HTR-8/SVneo (cell line): Measurements from ENCODE around the gene SMIM14.
A peak's percentile ranks its signal among the peaks of the same experiment; 100 is the strongest.
"Not testable (repeated sequence)": the region's sequence is repeated elsewhere in the genome, so short reads cannot be mapped to it uniquely, and the experiment has no call there.

Experiments
- DNase-seq: peaks from one replicate; pipeline ENCODE4 v3.0.0; 2011; ENCODE audit warnings: low spot score, mixed read lengths; ENCODE audit not compliant: insufficient read length
- FAIRE-seq: peaks from 2 replicates; lab custom pipeline; 2011; peaks lifted over from hg19 to GRCh38; lab: Jason Lieb, UNC

Gene SMIM14

DNA sequence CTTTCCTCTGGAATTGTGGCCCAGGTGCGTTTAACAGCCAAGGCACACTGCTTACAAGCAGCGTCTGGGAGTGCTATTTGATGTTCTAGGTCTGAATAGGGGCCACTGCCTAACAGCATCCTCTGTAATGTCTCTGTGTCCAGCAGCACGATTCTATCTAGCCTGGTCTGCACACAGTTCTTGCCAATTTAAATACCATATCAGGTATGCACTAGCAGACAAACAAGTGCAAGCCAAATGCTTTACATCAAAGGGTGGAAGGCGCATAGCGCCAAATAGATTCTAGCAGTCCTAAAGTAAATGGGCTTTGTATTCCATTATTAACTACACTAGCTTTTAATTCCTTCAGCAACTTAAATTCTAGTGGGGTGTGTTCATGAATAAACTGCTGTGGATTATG lies 95.6 kb downstream of the SMIM14 start:
- DNase-seq (no peak), FAIRE-seq (no peak)

DNA sequence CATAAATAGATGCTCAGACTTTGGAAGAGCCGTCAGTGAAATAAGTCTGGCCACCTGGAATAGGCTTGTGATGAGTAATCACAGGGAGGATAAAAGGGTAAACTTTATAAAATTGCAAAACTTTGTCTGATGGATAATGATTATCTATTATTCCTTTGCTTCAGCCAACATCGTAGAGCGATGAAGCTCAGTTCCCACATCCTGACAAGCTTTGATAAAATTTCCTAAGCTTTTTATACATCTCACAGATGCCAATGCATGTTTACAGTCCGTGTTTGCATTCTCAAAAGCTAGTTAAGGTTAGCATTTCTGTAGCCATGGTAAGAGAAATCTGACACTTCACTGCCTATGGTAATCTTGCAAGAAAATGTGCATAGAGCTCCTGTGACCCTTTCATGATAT lies 96.1 kb downstream of the SMIM14 start:
- DNase-seq (no peak), FAIRE-seq (no peak)

DNA sequence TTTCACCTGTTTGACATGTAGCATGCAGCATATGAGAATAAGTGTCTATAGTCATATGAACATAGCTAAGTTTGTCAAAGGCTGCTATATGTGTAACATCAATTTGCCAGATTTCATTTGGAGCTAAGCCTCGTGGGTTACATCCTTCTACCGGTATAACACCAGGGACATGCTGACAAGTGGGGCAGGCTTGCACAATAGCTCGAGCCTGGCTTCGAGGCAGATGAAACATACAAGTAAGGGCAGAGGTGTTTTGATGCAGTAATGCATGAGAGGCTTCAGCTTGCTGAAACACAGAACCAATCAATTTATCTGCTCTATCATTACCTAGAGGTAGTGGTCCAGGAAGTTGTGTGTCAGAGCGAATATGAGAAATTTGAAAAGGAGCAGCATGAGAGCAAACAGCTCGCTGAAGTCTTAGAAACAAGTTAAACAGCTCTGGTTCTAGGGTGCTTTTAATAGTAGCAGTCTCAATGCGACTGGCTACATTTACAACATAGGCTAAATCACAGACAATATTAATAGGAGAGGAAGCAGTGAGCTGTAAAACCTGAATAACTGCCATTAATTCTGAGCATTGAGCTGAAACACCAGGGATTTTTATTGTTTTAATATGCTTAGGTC lies 96.6 kb downstream of the SMIM14 start:
- FAIRE-seq (no peak), DNase-seq (no peak)

DNA sequence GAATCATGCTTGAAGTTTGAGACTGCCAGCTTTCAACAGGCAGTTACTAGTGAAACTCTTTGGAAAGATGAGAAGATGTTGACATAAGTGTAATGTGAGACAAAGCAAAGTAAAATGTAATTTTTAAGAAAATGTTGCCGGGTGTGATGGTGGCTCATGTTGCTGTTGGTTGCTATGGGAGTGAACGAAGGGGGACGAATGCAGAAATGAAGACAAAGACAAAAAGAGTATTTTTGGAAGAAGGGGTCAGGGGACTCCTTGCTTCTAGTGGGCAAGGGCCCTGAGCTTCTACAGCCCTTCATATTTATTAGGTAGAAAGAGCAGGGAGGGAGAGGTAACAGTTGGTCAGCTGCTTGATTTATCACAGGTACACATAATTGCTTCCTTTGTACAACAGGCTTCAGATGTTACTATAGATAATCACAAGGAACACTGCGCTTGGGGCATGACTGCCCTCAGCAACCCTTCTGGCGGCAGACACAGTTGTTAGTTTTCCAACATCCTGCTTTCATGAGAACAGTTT lies 99.5 kb downstream of the SMIM14 start:
- DNase-seq, result no peak
- FAIRE-seq, result no peak

DNA sequence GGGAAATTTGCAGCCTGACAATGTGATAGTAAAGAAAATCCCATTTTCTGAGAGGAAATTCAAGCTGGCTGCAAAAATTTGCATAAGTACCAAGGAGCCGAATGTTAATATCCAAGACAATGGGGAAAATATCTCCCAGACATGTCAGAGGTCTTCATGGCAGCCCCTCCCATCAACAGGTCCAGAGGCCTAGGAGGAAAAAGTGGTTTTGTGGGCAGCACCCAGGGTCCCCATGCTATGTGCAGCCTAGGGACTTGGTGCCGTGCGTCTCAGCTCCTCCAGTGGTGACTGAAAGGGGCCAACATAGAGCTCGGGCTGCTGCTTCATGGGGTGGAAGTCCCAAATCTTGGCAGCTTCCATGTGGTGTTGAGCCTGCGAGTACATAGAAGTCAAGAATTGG lies 105.1 kb downstream of the SMIM14 start:
- FAIRE-seq, result no peak
- DNase-seq, result no peak

DNA sequence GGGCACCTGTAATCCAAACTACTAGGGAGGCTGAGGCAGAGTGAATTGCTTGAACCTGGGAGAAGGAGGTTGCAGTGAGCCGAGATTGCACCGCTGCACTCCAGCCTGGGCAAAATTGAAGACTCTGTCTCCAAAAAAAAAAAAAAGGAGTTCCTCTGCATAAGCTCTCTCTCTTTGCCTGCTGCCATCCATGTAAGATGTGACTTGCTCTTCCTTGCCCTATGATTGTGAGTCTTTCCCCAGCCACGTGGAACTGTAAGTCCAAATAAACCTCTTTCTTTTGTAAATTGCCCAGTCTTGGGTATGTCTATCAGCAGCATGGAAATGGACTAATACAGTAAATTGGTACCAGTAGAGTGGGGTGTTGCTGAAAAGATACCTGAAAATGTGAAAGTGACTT lies 106.4 kb downstream of the SMIM14 start:
- not testable (repeated sequence) for DNase-seq, FAIRE-seq

GRCh38 chr4:39530682-39531081 lies 108.0 kb downstream of the SMIM14 start:
- FAIRE-seq (no peak), DNase-seq (no peak)

DNA sequence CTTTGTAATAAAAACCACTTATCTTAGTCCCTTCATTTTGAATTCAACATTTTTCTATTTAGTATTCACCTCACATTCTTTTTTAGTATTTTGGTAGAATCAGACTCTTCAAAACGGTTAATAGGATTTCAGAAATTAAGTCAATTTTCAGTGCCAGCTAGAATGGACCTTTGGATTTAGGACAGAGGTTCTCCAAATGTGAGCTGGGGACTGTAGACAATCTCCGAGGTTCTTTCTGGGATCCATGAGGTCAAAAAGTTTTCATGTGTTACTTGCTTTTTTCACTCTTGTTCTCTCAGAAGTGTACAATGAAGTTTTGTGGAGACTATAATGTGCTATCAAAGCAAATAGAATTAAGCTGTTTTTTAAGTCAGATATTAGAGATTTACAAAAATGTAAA lies 109.1 kb downstream of the SMIM14 start:
- DNase-seq, result no peak

GRCh38 chr4:39528061-39528465 lies 110.6 kb downstream of the SMIM14 start:
- FAIRE-seq (no peak), DNase-seq (no peak)

More for the DNA sequence above, 109.1 kb downstream of the SMIM14 start:
- FAIRE-seq, result no peak

GRCh38 chr4:39527296-39528060 lies 111.2 kb downstream of the SMIM14 start, which contains the start of gene UGDH:
UGDH (minus strand) TSS chr4:39527439; CDS start chr4:39521512, 5,927 bp downstream.
- peak; percentile 97 for DNase-seq
- FAIRE-seq, result peak; percentile 88

DNA sequence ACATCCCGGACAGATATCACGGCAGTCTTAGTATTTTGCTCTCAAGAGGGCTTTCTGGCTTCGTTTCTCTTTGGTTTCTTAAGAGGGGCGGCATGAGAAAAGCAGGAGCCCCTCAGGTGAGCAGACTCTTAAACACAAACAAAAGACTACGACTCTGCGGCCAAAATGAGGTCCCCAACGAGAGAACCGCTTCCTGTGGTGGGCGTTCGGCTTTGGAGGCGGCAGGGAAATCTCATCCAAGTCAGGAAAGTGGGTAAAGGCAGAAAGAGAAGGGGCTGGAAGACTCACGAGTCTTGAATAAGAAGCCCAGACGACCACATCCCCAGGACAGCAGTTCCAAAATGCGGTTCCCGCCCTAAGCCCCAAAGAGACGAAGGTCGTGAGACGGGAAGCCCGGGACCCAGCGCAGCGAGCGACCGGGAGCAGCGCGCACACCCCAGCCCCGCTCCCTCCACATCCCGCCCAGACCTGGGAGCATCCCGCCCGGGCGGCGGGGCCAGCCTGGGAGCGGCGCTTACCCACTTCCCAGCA lies 111.8 kb downstream of the SMIM14 start:
- peak; percentile 38 for DNase-seq

DNA sequence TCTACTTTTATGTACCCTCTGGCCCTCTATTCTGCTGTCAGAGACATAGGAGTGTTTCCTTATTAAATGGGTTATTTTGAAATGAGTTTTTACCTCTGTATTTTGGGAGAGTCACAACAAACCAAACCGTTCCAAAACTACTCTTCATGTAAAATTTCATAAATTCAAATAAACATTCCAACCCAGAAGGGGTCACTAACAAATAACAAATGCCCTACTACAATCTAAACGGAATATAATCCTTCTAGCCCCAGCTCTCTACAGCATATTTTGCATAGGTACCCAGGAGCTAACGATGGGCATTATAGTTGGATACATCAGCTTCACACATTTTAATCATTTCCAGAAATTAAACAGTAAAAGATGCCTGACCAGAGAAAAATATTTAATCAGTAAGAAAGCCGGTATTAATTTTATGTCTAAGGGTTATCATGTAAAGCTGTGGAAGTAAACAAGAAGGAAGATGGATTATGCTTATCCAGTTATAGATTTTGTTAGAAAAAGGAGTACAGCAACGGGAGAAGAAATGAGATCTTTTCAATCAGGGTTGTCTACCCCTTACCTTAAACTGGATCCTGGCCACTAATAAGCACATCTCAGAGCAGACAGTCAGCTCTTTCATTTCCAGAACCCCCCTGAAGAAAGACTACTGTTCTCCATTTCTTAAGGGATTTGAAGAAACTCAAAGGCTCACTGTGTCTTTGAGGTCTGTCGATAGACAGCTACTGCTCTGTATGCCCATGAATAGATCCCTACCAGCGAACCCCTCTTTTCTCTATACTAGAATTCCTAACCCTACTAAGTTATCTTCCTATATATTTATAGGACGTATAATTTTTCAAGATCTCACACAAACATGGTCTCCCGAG lies 112.6 kb downstream of the SMIM14 start:
- FAIRE-seq (no peak), DNase-seq (no peak)

More for the DNA sequence above, 111.8 kb downstream of the SMIM14 start:
- FAIRE-seq, result no peak

- no peak for DNase-seq
Measured at GRCh38 chr4:39524161-39524957, 114.3 kb downstream of the SMIM14 start.

GRCh38 chr4:39522068-39522467 lies 116.6 kb downstream of the SMIM14 start:
- DNase-seq (no peak), FAIRE-seq (no peak)

More at GRCh38 chr4:39524161-39524957, 114.3 kb downstream of the SMIM14 start:
- no peak for FAIRE-seq

GRCh38 chr4:39521253-39521919 lies 117.3 kb downstream of the SMIM14 start:
- DNase-seq (peak; percentile 61), FAIRE-seq (no peak)

GRCh38 chr4:39518484-39518883 lies 120.2 kb downstream of the SMIM14 start:
- DNase-seq (no peak), FAIRE-seq (no peak)

GRCh38 chr4:39516407-39516966 lies 122.2 kb downstream of the SMIM14 start:
- DNase-seq, result no peak
- no peak for FAIRE-seq

GRCh38 chr4:39515669-39516401 lies 122.8 kb downstream of the SMIM14 start:
- not testable (repeated sequence) for DNase-seq, FAIRE-seq
